ENCODE data around the gene CYP3A4.
"Not testable (repeated sequence)": the region's sequence is repeated elsewhere in the genome, so short reads cannot be mapped to it uniquely, and the experiment has no call there.

The CYP3A4 gene

DNA sequence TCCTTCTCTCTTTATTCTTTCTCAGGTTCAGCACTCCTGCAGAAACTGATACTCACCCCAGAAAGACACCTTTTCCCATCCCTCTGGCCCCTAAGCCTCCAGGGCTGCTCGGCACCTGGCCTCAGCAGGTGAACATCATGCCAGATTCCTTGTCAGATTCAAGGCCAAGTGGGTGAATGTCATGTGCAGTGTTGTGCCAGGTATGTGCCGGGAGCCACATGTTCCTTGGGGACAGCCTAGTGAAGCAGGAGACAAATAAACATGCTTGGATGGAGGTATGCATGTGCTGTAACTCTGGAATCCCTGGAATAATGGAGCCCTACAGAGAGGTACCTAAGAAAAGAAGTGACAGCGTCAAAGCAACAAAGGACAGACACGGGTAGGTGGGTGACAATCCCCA lies 47.3 kb downstream of the CYP3A4 start:
- H3K27ac ChIP-seq (ENCODE audit: low read length); H3K9ac ChIP-seq (ENCODE audit: low read length in 2 of 2); H3K9me3 ChIP-seq (ENCODE audit: control insufficient read depth in 2 of 2, low read length in 2 of 2); H3K4me1 ChIP-seq (ENCODE audit: control insufficient read depth, insufficient read depth, low read length); H3K27me3 ChIP-seq (ENCODE audit: control insufficient read depth in 1 of 2, insufficient read depth in 2 of 2, low read length in 2 of 2); H3K4me3 ChIP-seq (ENCODE audit: low read length in 2 of 2); H3K36me3 ChIP-seq (ENCODE audit: control insufficient read depth in 2 of 2, insufficient read depth in 2 of 2, low read length in 2 of 2): not testable (repeated sequence)

DNA sequence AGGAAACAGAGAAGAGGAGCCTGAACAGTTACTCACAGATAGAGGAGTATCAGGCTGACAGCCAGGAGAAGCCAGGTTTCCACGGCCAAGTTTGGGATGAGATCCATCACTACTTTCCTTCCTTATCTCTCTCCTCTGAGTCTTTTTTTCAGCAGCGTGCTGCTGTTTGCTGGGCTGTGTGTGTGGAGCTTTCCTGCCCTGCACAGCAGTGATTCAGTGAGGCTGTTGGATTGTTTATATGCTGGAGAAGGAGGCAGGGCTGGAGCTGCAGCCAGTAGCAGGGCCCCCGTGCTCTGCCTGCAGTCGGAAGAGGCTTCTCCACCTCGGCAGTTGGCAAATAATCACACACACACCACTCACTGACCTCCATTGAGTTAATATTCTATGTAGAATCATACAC lies 49.0 kb downstream of the CYP3A4 start, which contains the start of gene CYP3A7:
CYP3A7 (minus strand) TSS at position 210 of the 400 bp plus-strand sequence; CDS start at position 107, 103 bp downstream.
- no peak within 1 kb of the TSS for H3K9ac ChIP-seq (ENCODE audit: low read length in 2 of 2)
- no peak within 1 kb of the TSS for H3K4me3 ChIP-seq (ENCODE audit: low read length in 2 of 2)
- no peaks in the 10 kb centered on the region for H3K9me3 ChIP-seq (ENCODE audit: control insufficient read depth in 2 of 2, low read length in 2 of 2)
- no peak within 1 kb of the TSS for H3K27ac ChIP-seq (ENCODE audit: low read length)
- H3K4me1 ChIP-seq (ENCODE audit: control insufficient read depth, insufficient read depth, low read length) = no peaks in the 10 kb centered on the region
- no peaks in the 10 kb centered on the region for H3K27me3 ChIP-seq (ENCODE audit: control insufficient read depth in 1 of 2, insufficient read depth in 2 of 2, low read length in 2 of 2)
- peaks cover 0 to 2% of the 10 kb centered on the region in 2 donors for H3K36me3 ChIP-seq (ENCODE audit: control insufficient read depth in 2 of 2, insufficient read depth in 2 of 2, low read length in 2 of 2)

DNA sequence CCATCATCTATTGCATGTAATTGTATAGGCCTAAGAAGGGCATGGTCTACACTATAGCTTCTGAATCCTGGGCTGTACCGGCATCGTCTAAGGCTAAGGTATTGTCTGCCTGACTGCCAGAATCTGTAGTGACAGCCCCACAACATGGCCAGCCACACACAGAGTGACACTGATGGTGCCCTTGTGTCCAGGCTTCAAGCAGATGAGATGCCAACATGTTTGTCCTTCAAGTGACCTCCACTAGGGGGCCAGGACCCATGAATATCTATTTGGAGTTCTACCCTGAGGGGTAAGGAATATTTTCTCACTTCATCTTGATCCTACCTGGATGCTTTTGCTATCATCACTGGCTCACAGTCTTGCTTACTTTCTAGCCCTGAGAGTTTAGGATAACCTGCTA lies 50.5 kb downstream of the CYP3A4 start:
- Histone ChIP-seq H3K27me3 (ENCODE audit: control insufficient read depth in 1 of 2, insufficient read depth in 2 of 2, low read length in 2 of 2) (no peaks in the 10 kb centered on the region), H3K9me3 (ENCODE audit: control insufficient read depth in 2 of 2, low read length in 2 of 2) (no peaks in the 10 kb centered on the region), H3K4me1 (ENCODE audit: control insufficient read depth, insufficient read depth, low read length) (no peaks in the 10 kb centered on the region), H3K36me3 (ENCODE audit: control insufficient read depth in 2 of 2, insufficient read depth in 2 of 2, low read length in 2 of 2) (peaks cover 0 to 2% of the 10 kb centered on the region in 2 donors), H3K4me3 (ENCODE audit: low read length in 2 of 2) (no peak overlapping the region), H3K27ac (ENCODE audit: low read length) (no peak overlapping the region), H3K9ac (ENCODE audit: low read length in 2 of 2) (no peak overlapping the region)

DNA sequence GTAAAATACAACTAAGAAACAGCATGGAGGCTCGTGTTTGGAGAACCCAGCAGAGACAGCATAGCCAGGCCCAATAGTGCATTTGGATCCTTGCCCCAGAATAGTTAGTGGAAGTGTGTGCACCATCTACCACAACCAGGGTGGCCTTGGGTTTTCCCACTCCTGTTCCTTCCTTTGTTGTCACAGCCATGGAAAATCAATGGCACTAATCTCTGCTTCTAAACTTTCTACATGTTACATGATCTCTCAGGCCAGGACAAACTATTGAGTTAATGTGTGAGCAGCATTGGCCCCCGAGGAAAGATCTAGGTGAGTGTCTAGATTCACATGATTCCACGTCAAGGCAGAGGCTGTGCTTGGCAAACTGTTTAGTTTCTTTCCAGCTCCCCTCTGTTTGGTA lies 51.0 kb downstream of the CYP3A4 start:
- Histone ChIP-seq H3K27me3 (ENCODE audit: control insufficient read depth in 1 of 2, insufficient read depth in 2 of 2, low read length in 2 of 2) (no peaks in the 10 kb centered on the region), H3K9ac (ENCODE audit: low read length in 2 of 2) (no peak overlapping the region), H3K4me1 (ENCODE audit: control insufficient read depth, insufficient read depth, low read length) (no peaks in the 10 kb centered on the region), H3K36me3 (ENCODE audit: control insufficient read depth in 2 of 2, insufficient read depth in 2 of 2, low read length in 2 of 2) (peaks cover 0 to 2% of the 10 kb centered on the region in 2 donors), H3K9me3 (ENCODE audit: control insufficient read depth in 2 of 2, low read length in 2 of 2) (no peaks in the 10 kb centered on the region), H3K27ac (ENCODE audit: low read length) (no peak overlapping the region), H3K4me3 (ENCODE audit: low read length in 2 of 2) (no peak overlapping the region)

DNA sequence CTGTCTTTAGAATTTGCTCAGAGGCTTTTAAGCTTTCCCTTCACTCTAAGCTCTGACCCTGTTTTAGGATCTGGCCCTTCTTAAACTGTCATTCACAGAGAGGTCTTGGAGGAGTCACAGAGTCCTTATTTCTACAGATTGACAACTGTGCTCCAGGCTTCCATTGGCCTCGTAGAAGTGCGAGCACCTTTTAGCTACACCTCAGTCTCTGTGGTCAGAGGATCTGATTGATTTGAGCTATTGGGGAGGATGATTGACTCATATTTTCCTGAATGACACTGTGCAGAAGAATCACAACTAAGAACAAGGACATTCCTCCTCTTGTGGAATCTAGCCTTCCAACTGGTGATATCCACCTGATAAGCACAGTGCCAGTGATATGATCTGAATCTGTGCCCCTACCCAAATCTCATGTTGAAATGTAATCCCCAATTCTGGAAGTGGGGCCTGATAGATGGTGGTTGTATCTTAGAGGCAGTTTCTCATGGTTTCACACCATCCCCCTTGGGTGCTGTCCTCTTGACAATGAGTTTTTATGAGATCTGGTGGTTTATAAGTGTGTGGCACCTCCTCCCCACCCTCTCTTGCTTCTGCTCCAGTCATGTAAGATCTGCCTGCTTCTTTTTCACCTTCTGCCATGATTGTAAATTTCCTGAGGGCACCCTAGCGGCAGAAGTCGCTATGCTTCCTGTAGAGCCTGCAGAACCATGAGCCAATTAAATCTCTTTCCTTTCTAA lies 52.2 kb downstream of the CYP3A4 start:
- H3K9me3 ChIP-seq (ENCODE audit: control insufficient read depth in 2 of 2, low read length in 2 of 2) = no peaks in the 10 kb centered on the region

DNA sequence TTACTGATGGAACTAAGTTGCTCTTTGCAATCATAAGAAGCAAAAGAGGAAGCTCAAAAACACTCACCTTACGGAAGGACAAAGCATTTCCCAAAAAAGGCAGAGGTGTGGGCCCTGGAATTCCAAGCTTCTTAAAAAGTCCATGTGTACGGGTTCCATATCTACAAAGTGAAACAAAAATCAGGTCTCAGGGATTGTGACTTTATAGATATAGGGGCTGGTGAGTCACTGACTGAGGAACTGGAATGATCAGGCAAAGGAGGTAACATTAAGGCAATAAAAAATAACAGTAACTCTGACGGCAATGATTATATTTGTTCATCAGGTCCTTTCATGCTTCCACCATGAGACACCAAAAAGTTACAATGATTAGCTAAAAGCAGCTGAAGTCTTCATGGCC lies 53.0 kb downstream of the CYP3A4 start:
- Histone ChIP-seq H3K27ac (ENCODE audit: low read length) (no peak overlapping the region), H3K4me1 (ENCODE audit: control insufficient read depth, insufficient read depth, low read length) (no peaks in the 10 kb centered on the region), H3K4me3 (ENCODE audit: low read length in 2 of 2) (no peak overlapping the region), H3K27me3 (ENCODE audit: control insufficient read depth in 1 of 2, insufficient read depth in 2 of 2, low read length in 2 of 2) (no peaks in the 10 kb centered on the region), H3K36me3 (ENCODE audit: control insufficient read depth in 2 of 2, insufficient read depth in 2 of 2, low read length in 2 of 2) (no peaks in the 10 kb centered on the region), H3K9ac (ENCODE audit: low read length in 2 of 2) (no peak overlapping the region), H3K9me3 (ENCODE audit: control insufficient read depth in 2 of 2, low read length in 2 of 2) (no peaks in the 10 kb centered on the region)

More for the DNA sequence above, 52.2 kb downstream of the CYP3A4 start:
- H3K27ac ChIP-seq (ENCODE audit: low read length) = no peak overlapping the region
- H3K9ac ChIP-seq (ENCODE audit: low read length in 2 of 2) = no peak overlapping the region
- H3K36me3 ChIP-seq (ENCODE audit: control insufficient read depth in 2 of 2, insufficient read depth in 2 of 2, low read length in 2 of 2) = no peaks in the 10 kb centered on the region
- H3K4me1 ChIP-seq (ENCODE audit: control insufficient read depth, insufficient read depth, low read length) = no peaks in the 10 kb centered on the region
- no peaks in the 10 kb centered on the region for H3K27me3 ChIP-seq (ENCODE audit: control insufficient read depth in 1 of 2, insufficient read depth in 2 of 2, low read length in 2 of 2)
- H3K4me3 ChIP-seq (ENCODE audit: low read length in 2 of 2) = no peak overlapping the region

DNA sequence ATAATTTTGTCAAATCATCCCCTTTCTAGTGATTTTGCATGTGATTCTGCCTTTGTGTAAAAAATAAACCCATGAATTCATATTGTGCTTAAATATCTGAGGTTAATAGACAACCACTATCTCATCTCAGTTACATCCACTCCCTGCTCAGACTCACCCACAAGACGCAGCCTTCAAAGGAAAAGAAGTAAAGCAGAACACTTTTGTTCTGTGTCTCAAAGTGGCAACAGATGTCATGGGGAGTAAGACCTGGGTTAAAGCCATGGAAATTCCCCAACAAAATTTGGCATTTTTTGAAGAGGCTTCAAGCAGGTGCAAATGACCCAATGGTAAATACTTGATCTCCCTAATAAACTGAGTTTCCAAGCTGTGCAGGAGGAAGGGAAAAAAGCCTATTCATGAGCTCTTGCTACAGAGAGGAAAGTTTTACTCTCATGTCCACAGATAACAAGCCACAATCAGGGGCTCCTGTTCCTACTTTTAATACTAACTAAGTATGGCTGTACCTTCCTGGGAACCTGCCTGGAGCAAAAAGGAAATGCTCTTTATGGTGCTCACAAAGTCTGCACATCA lies 53.7 kb downstream of the CYP3A4 start:
- Histone ChIP-seq H3K4me3 (ENCODE audit: low read length in 2 of 2) (no peak overlapping the region), H3K27ac (ENCODE audit: low read length) (no peak overlapping the region)

DNA sequence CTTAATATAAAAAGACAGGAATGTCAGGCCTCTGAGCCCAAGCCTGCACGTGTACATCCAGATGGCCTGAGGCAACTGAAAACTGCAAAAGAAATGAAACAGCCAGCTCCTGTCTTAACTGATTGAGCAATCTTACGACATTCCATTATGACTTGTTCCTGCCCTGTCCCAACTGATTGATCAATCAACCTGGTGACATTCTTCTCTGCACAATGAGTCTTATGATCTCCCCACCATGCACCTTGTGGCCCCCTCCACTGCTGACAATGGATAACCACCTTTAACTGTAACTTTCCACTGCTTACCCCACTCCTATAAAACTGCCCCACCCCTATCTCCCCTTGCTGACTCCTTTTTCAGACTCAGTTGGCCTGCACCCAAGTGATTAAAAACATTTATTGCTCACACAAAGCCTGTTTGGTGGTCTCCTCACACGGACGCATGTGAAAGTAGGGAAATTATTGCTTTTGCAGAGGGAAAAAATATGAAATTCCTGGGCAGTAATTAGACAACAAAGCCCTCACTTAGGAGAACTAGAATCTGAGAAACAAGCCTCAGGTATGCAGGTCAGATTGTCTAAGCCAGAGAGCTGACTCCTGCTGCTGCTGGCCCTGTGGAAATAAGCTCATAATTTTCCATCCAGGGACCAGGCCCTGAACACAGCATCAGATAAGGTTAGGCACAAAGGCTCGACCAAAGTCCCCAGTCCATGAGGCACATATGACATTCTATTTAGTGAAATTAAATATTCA lies 54.3 kb downstream of the CYP3A4 start:
- Histone ChIP-seq H3K27me3 (ENCODE audit: control insufficient read depth in 1 of 2, insufficient read depth in 2 of 2, low read length in 2 of 2) (no peaks in the 10 kb centered on the region), H3K4me1 (ENCODE audit: control insufficient read depth, insufficient read depth, low read length) (no peaks in the 10 kb centered on the region), H3K9me3 (ENCODE audit: control insufficient read depth in 2 of 2, low read length in 2 of 2) (no peaks in the 10 kb centered on the region), H3K9ac (ENCODE audit: low read length in 2 of 2) (no peak overlapping the region), H3K27ac (ENCODE audit: low read length) (no peak overlapping the region), H3K4me3 (ENCODE audit: low read length in 2 of 2) (no peak overlapping the region), H3K36me3 (ENCODE audit: control insufficient read depth in 2 of 2, insufficient read depth in 2 of 2, low read length in 2 of 2) (no peaks in the 10 kb centered on the region)

More for the DNA sequence above, 53.7 kb downstream of the CYP3A4 start:
- Histone ChIP-seq H3K9ac (ENCODE audit: low read length in 2 of 2) (no peak overlapping the region), H3K27me3 (ENCODE audit: control insufficient read depth in 1 of 2, insufficient read depth in 2 of 2, low read length in 2 of 2) (no peaks in the 10 kb centered on the region), H3K9me3 (ENCODE audit: control insufficient read depth in 2 of 2, low read length in 2 of 2) (no peaks in the 10 kb centered on the region), H3K36me3 (ENCODE audit: control insufficient read depth in 2 of 2, insufficient read depth in 2 of 2, low read length in 2 of 2) (no peaks in the 10 kb centered on the region), H3K4me1 (ENCODE audit: control insufficient read depth, insufficient read depth, low read length) (no peaks in the 10 kb centered on the region)

DNA sequence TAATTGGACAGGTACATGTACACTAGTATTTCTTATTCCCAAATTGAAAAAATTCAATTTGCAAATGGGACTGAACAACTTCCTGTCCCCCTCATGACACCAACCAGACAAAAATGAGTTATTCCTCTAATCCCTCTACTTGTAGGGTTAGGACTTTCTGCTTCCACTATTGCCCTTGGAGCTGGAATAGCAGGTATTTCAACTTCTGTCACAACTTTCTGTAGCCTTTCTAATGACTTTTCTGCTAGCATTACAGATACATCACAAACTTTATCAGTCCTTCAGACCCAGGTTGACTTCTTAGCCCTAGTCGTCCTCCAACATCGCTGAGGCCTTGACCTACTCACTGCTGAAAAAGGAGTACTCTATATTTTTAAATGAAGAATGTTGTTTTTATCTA lies 55.4 kb downstream of the CYP3A4 start:
- Histone ChIP-seq H3K4me3 (ENCODE audit: low read length in 2 of 2) (no peak overlapping the region), H3K27ac (ENCODE audit: low read length) (no peak overlapping the region), H3K27me3 (ENCODE audit: control insufficient read depth in 1 of 2, insufficient read depth in 2 of 2, low read length in 2 of 2) (no peaks in the 10 kb centered on the region), H3K36me3 (ENCODE audit: control insufficient read depth in 2 of 2, insufficient read depth in 2 of 2, low read length in 2 of 2) (no peaks in the 10 kb centered on the region), H3K9ac (ENCODE audit: low read length in 2 of 2) (no peak overlapping the region), H3K9me3 (ENCODE audit: control insufficient read depth in 2 of 2, low read length in 2 of 2) (no peaks in the 10 kb centered on the region), H3K4me1 (ENCODE audit: control insufficient read depth, insufficient read depth, low read length) (no peaks in the 10 kb centered on the region)

DNA sequence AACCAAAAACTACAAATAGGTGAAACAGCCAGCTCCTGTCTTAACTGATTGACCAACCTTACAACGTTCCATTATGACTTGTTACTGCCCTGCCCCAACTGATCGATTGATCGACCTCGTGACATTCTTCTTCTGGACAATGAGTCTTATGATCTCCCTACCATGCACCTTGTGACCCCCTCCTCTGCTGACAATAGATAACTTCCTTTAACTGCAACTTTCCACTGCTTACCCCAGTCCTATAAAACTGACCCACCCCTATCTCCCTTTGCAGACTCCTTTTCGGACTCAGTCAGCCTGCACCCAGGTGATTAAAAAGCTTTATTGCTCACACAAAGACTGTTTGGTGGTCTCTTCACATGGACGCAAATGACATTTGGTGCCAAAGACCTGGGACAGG lies 60.8 kb downstream of the CYP3A4 start:
- H3K9me3 ChIP-seq (ENCODE audit: control insufficient read depth in 2 of 2, low read length in 2 of 2); H3K4me1 ChIP-seq (ENCODE audit: control insufficient read depth, insufficient read depth, low read length); H3K27me3 ChIP-seq (ENCODE audit: control insufficient read depth in 1 of 2, insufficient read depth in 2 of 2, low read length in 2 of 2); H3K9ac ChIP-seq (ENCODE audit: low read length in 2 of 2); H3K4me3 ChIP-seq (ENCODE audit: low read length in 2 of 2); H3K27ac ChIP-seq (ENCODE audit: low read length); H3K36me3 ChIP-seq (ENCODE audit: control insufficient read depth in 2 of 2, insufficient read depth in 2 of 2, low read length in 2 of 2): not testable (repeated sequence)
